UCSD-AML1 (cell line): ENCODE results near the gene PTCH1.

Source experiments
- DNase-seq: peaks from one replicate; lab custom pipeline; 2025; ENCODE audit not compliant: unreplicated experiment; lab: John Stamatoyannopoulos, UW

PTCH1 gene

DNA sequence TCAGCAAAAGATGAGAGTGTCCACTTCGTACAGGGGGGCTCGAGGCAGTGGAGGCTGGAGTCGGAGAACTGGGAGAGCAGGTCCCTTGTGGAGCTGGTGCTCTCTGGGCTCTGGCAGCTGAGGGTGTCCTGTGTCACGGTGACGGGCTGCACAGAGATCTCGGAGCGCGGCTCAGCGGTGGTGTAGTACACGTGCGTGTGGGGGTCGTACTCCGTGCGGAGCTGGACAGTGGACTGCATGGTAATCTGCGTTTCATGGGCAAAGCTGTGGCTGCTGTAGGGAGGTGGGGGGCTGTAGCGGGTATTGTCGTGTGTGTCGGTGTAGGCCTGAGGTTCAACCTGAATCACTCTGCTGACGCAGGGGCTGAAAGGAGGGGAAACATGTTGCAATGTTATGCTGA lies 48.0 kb downstream of the PTCH1 start:
- DNase-seq, result no peak

DNA sequence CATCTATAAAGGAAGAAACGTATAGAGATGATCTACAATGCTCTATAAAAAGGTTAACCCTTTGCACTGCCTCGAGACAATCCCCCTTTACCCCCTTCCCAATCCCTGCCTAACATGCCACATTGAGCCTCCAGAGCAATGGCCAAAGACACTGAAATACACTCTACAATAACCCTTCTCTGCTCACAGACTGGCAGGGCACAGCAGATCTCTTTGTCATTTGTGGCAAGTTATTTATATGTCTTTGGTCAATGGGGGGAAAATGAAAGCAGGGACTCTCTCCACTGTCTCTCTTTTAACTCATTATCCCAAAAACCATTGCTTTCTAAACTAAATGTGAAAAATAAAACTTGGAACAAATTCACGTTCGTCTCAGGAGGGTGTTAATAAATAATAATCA lies 51.7 kb downstream of the PTCH1 start:
- no peak for DNase-seq

DNA sequence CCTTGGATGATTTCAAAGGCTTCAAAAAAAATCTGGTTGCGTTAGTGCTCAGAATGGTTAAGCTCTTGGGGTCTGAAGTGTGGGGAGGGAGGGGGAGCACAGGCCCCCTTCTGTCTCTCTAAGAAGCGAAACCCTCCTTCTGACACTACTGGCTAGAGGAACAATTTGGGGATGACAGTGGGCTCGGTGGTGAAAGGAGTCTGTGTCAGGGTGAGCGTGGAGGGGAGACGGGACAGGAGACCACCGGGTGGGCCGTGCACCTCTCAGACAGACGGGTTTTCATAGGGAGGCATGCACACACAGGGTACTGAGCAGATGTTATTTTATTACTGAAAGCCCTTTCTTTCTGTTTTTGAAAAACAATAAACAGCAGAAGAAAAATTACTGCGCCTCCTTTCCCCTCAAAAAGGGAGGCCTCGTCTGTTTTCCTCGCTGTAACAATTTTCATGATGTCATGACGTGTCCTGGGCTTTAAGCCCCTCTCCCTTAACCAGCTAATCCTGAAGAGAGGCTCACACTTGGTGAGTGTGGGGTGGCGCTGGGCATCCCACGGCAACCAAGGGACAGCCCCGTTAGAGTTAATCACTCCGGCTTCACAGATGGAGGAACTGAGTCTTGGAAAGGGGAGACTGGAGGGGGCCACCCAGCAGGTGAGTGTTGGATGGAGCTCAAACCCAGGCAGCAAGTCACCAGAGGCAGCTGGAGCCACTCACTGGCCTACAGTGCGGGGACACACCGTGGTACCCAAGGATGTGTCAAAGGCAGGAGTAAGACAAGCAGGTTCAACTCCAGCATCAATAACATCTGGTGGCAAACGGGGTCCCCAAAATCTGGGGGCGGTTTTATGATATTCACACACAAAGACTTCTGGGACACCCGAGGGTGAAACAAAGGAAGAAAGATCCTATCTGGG lies 53.4 kb downstream of the PTCH1 start:
- DNase-seq, result no peak

DNA sequence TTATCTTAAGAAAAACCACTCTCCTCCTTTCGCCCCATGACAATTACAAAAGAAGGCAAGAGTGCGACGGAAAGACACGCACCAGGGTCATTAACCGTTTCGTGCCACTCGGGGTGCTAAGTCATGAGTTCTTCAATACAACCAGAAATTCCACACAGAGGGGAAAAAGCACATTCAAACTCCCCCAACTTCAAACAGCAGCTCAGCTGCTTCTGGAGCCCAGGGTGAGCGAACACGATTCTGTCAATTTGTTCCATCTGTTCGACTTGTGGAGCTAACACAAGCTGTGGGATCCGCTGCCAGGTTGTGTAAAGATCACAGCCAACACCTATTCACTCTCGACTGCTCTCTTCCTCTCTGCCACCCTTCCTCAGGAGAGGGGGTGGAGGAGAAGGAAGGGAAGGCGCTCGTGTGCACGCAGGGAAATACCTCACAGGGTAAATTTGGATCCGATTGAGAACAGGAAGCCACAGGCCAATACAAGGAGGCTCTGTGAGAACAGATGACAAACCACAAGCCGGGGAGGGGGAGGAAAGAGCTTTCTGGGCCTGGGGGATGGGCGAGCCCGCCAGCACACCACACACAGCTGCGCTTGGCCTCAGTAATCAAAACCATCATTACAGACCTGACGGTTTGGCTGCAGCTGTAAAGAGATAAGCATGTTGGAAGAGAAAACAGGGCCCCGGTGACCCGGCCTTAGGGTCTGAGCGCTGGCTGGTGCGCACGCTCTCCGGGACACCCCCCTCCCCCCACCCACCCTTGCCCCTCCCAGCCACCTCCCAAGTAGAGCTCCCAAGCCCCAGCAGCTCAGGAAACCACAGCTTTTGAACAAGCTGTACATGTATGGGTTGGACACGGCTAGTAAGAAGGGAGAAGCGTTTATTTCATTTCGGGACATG lies 54.3 kb downstream of the PTCH1 start:
- DNase-seq, result peak; percentile 92

DNA sequence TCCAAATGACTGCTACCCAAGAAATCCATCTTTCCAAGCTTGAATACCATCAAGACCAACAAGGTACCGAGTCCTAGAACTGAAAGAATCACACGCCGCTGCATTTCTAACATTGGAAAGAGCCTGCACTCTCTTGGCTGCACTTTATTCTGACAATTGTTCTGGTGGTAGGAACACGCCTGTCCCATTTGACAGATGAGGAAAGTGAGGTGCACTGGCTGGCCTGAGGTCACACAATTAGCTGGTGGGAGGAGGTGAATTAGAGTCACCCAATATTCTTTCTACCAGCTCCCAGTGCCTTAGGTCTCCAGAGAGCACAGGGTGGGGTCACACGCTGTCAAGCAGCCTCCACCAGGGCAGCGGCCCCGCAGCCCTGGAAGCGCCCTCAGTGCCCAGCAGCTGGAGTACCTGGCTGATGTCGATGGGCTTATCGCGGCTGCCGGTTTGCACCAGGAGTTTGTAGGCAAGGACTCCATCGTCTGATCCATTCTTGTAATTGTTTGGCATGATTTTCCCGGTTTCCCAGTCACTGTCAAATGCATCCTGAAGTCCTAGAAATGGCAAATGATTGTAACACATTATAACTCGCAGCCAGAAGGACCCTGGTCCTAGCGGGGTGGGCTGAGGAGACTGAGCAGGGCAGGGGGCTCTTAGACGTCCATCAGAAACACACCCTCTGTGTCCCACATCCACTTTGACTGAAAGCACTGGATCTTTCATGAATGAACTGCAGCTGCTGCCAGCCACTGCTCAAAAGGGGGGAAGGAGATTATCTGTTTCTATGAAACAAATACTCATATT lies 55.1 kb downstream of the PTCH1 start:
- no peak for DNase-seq

DNA sequence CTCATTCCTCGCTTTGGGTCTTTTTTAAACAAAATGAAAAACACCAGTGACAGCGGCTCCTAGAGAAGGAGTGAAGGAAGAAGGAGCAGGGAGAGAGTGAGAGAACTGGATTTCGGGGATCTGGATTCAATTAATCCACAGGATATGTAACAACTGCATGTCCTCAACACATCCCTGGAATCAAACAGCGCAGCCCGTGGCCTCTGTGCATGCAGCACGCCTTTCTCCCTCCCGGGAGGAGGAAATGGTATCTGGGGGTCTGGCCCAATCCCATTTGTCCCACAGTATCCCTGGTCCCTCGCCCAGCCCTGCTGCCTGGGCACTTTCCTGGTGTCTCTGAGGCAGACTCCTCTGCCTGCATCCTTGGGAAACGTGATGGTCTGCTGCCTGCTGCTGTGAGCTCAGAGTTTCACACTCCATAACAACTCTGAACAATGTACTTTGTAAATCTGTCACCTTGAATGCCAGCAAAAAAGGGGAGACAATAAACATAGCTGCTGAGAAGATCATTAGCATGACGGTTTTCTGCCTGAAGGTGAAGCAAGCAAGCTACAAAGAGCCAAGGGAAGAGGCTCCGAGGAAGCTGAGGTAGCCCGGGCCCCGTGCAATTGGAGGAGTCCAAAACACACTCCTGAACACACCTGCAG lies 56.1 kb downstream of the PTCH1 start:
- DNase-seq, result no peak

DNA sequence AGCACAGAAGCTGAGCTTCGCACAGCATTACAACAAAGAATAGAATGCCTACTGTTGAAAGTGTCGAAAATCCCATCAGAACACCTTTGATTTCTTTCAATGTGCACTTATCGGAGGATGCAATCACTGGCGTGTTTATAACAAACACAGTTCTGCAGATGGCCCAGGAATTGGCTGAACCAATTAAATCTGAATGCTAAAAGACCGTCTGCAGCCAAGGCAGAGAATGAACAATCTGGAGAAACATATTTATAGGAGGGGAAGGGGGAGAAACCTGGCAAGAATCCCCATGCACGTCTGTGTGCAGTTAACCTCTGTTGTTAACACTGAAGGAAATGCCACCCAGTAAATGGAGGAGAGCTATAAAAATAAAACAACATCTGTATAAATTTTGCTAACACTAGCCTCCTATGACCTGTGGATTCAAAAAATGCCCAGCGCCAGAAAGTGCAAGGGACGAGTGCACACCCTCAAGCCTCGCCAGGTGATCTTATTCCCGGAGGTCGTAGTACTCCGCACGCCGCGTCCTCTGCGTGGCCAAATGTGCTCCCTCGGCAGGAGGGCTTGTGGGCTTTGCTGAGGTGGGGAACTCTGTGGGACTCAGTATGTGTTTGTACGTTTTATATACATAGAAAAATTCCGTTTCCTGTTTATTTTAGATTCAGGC lies 56.8 kb downstream of the PTCH1 start:
- DNase-seq, result no peak

DNA sequence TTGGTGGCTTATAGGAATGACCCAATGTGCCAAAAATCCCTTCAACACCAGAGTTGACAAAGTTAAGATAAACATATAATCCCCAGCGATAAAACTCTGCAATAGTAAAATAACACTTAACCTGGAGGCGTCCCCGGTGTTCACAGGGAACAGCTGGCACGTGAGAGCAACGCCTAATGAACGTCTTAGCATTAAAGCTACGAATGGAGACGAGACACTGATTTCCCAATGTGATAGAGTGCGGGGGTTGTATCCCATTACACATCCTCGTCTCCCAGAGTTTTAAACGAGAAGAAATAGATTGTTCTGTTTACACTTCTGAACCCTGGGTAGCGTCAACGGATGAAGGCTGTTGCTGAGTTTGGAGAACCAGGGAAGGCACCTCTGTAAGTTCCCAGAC lies 57.6 kb downstream of the PTCH1 start:
- no peak for DNase-seq

DNA sequence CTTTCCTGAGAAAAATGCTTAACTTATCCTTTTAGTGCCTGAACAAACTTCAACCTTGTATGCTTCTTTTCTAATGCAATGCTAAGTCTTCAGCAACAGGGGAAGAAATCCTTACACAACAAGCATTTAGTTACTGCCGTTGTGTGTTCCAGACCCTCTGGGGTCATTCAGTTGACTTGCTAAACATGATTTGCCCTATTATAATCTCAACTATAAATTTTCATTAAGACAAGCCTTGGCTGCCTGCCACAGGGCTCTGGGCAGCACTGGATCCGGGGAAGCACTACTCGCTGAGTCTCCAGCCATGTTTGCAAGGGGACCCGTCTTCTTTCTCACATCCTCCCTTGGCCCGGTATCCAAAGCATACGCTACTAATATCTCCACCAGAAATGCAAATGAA lies 58.1 kb downstream of the PTCH1 start:
- DNase-seq, result no peak

DNA sequence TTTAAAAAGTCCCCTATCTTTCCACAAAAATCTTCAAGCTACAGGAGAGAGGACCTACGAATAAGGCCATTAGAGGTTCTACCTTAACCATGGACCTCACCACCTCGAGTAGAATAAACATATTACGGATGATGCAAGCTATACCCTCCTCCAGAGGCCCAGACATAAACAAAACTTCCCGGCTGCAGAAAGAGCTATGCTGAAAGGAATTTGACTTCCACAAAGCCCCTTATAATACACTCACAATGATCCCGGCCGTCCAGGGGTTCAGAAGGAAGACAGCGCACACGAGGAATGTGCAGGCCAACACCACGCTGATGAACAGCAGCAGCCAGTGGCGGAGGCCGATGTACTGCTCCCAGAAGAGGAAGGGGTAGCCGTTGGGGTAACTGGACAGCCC lies 59.0 kb downstream of the PTCH1 start:
- DNase-seq, result no peak

DNA sequence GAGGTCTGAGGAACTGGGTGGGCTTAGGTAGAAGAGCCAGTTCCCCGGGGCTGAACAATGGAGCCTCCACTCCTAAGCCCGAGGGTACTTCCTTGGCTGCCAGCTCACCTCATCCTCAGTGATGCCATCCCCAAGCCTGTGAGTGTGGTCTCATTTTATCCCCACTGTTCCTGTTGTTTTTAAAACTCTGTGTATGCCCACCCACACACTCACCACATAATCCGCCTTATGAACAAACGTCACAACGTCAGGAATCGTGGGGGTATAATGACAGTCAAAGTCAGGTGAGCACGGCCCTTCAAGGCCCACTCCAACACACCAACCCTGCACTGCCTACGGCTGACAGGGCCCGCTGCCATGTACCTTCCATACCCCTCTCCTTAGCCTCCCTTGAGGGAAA lies 61.1 kb downstream of the PTCH1 start:
- no peak for DNase-seq

DNA sequence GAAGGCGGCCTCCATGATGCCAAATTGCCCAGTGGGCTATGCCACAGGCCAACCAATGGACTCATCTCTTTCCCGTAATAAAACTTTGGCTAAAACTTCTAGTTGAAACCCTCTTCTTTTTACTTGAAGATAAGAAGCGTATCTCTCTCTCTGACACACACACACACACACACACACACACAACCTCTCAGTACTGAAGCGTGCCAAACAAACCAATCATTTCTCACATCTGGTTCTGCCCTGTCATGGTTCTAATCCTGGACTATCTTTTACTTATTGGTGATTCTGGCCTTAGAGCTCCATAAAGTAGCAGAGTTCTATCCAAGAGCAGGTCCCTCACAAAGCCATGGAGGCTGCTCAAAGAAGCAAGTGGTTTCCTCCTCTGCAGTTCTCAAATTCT lies 64.6 kb downstream of the PTCH1 start:
- no peak for DNase-seq

DNA sequence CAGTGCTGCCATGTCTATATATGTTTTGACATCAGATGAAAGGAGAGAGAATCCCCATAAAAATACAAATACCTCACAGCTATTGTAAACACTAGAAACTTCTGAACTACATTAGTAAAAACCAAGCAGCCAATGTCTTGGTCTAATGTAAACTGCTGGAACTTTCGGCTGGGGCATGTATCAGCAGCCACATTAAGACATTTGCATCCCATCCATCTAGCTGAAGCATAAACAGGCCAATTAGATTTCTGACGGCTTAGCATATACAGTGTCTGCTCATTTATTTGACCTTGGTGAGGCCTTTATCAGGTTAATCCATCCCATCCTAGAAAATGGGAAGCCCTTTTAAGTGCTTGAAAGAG lies 65.7 kb downstream of the PTCH1 start:
- no peak for DNase-seq

DNA sequence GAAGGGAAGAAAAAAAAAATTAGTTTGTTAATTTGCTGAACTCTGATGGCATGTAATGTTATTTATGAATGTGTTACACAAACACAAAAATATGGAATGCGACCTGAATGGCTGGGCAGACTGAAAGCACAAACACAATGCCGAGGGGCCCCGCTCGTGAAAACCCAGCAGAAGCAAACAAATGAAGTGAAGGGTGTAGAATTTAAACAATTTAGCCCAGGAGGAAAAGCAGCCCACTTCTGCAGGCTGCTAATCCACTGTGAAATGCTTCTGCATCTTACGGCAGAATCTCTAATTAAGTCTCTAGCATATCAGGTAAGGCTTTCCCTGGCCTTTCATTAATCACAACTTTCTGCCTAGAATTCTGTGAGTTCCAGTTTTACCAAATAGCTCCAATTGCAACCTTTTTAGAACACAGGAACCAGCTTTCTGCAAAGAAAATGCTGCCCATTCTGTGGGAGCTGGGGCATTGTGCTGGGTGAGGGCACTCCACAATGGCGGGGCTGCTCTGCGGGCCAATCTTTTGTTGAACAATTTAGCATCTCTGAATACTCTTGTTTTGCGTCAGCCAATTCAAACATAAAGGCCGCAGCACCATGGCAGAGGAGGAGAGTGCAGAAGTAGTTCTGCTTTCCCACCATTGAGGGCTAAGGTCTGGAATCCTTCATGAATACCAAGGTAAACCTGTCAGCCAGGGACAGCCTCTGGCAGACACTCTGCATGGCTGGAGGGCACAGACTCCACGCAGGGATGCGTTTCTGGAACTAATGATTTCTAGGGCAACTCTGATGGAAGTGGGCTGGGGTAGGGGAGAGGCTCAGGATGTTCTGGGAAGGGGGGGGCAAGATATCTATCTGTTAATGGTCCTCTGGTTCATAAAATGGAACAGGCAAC lies 66.4 kb downstream of the PTCH1 start:
- DNase-seq, result no peak

DNA sequence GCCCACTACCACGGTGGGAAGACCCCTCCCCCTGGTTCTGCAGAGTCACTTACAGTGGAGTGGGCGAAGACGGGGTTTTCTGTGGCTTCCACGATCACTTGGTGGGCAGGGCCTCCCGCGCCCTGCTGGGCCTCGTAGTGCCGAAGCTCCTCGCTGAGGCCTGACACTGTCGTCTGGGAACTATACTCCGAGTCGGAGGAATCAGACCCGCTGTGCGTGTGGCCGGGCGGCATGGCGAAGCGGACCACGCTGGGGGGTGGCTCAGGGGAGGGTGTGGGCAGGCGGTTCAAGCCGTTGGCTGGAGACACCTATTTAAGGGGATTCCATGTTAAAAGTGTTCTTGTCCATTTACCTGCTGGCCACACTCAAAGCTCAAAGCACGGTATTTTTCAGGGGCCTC lies 67.8 kb downstream of the PTCH1 start:
- DNase-seq, result no peak

DNA sequence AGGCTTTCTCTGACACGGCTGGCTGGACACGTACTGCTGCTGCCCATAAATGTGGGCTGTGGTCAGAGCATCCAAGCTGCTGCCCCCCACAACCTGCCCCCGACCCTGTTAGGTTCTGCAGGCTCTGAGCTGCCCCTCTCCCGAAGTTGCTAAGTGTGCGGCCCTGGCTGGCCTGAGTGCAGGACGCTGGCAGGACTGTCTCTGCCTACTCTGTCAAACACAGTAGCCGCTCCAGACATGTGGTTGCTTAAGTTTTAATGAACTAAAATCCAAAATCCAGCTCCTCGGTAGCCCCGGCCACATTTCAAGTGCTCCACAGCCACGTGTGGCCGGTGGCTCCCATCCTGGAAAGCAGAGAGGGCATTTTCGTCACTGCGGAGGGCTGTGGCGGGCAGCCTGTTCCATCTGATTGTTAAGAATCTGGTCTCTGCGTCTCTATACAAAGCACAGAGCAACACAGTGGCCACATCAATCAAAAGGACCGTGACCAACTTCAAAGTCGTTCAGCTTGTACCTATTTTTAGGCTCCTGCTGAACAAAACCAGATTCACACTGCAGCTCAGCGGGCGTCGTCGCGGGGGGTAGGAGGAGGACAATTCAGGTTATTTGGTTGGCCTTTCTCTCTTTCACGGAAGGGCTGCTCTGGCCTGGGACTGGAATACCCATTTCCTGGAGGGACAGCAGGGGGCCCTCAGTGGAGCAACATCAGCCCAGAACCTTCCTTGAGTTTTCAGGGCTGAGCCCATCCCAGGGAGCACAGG lies 68.9 kb downstream of the PTCH1 start:
- no peak for DNase-seq

DNA sequence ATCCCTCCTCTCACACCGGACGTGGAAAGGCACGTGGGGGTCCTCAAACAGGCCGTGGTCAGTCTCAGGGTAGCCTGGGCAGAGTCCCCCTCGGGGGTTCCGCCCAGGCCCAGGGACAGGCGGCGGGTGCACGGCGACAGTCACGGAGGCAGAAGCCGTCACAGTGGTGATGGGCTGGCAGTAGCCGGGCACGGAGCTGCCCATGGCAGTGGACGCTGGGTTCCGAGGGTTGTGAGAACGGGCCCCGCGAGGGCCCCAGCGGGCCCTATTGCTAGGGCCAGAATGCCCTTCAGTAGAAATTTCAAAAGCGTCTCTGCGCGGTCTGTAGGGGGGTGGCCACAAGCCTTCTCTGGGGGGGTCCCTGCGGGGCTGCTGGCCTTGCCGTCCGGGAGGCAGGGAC lies 69.8 kb downstream of the PTCH1 start:
- no peak for DNase-seq

DNA sequence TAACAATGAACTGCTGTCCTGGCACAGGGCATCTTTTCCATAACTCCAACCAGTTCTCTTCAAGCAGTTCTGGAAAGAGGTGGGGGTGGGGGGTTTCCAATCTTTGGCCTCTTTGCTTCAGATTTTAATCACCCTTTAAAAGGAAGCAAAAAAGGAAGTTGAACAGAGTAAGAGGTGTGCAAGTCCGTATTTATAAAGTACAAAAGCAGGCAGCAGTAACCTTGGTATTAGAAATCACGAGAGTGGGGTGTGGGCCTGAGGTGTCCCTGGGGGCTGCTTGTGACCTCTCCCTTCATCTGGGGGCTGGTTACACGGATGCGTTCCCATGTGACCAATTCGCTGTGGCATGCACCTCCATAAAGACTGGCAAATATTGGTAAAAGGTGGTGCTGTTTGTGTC lies 70.5 kb downstream of the PTCH1 start:
- DNase-seq, result no peak

DNA sequence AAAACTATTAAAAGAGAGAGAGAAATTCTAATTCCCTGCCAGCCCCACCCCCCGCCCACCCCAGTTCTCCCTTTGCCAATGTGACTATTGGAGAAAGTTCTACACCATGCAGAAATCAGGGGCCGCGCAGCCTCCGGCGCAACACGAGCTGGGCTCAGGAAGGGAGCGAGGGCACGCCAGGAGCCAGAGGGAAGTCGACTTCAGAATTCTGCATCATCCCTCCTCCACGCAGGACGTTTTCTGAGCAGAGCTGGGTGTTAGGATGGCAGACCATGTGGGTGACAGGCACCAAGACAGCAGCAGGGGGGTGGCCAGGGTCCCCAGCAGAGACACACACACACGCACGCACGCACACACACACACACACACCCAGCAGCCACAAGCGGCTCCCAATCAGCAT lies 72.6 kb downstream of the PTCH1 start:
- no peak for DNase-seq
